Trophoblast cell (in vitro differentiated cells and primary cell): Measurements from ENCODE around the gene CS.

ENCODE experiments used
- DNase-seq, 2 donors: peaks; one replicate each; pipeline ENCODE4 v3.0.0-alpha.2; 2016
- H2AFZ ChIP-seq: 2 replicates; pipeline ENCODE4 v1.6.1; 2013; ENCODE audit warnings: low read length, moderate library complexity, mild to moderate bottlenecking; ENCODE audit not compliant: insufficient read depth, poor library complexity
- H2AK5ac ChIP-seq: 2 replicates; pipeline ENCODE4 v1.6.1; 2013; ENCODE audit warnings: mild to moderate bottlenecking, low read length
- H2BK120ac ChIP-seq: 2 replicates; pipeline ENCODE4 v1.6.1; 2013; ENCODE audit warnings: low read length, mild to moderate bottlenecking, moderate library complexity; ENCODE audit not compliant: insufficient read depth, poor library complexity
- H2BK12ac ChIP-seq: 2 replicates; pipeline ENCODE4 v1.6.1; 2013; ENCODE audit warnings: mild to moderate bottlenecking, low read length, moderate library complexity
- H2BK5ac ChIP-seq: 2 replicates; pipeline ENCODE4 v1.6.1; 2013; ENCODE audit warnings: low read length, low read depth, moderate library complexity, mild to moderate bottlenecking; ENCODE audit not compliant: poor library complexity
- H3K14ac ChIP-seq: 2 replicates; pipeline ENCODE4 v1.6.1; 2013; ENCODE audit warnings: mild to moderate bottlenecking, low read length
- H3K18ac ChIP-seq: 2 replicates; pipeline ENCODE4 v1.6.1; 2013; ENCODE audit warnings: mild to moderate bottlenecking, low read length
- H3K23ac ChIP-seq: 2 replicates; pipeline ENCODE4 v1.6.1; 2013; ENCODE audit warnings: low read length
- H3K27ac ChIP-seq: 2 replicates; pipeline ENCODE4 v1.5.1; 2013; ENCODE audit warnings: low read depth, mild to moderate bottlenecking, inconsistent platforms, low read length, moderate library complexity
- H3K27me3 ChIP-seq: 2 replicates; pipeline ENCODE4 v1.6.1; 2013; ENCODE audit warnings: inconsistent platforms, mild to moderate bottlenecking, low read length, moderate library complexity; ENCODE audit not compliant: insufficient read depth
- H3K36me3 ChIP-seq, 2 experiments: 1 replicate in 1 of 2; 2 replicates in 1 of 2; pipeline ENCODE4 v1.6.1; 2013; ENCODE audit warnings: low read length in 2 of 2, mild to moderate bottlenecking in 2 of 2, moderate library complexity in 1 of 2; ENCODE audit not compliant: insufficient read depth in 2 of 2, control insufficient read depth in 1 of 2
- H3K4ac ChIP-seq: 2 replicates; pipeline ENCODE4 v1.6.1; 2013; ENCODE audit warnings: low read depth, mild to moderate bottlenecking, low read length, moderate library complexity
- H3K4me1 ChIP-seq, 2 experiments: 1 replicate in 1 of 2; 2 replicates in 1 of 2; pipeline ENCODE4 v1.6.1; 2013; ENCODE audit warnings: low read length in 2 of 2, mild to moderate bottlenecking in 2 of 2, moderate library complexity in 1 of 2; ENCODE audit not compliant: insufficient read depth in 2 of 2, control insufficient read depth in 1 of 2
- H3K4me2 ChIP-seq: 2 replicates; pipeline ENCODE4 v1.6.1; 2013; ENCODE audit warnings: inconsistent platforms, mild to moderate bottlenecking, low read length, moderate library complexity
- H3K4me3 ChIP-seq: 2 replicates; pipeline ENCODE4 v1.5.1; 2013; ENCODE audit warnings: mild to moderate bottlenecking, low read depth, low read length, inconsistent platforms
- H3K79me1 ChIP-seq: one replicate; pipeline ENCODE4 v1.6.1; 2013; ENCODE audit warnings: low read length
- H3K79me2 ChIP-seq: 2 replicates; pipeline ENCODE4 v1.6.1; 2013; ENCODE audit warnings: low read length, mild to moderate bottlenecking; ENCODE audit not compliant: control insufficient read depth, insufficient read depth, poor library complexity
- H3K9ac ChIP-seq: 2 replicates; pipeline ENCODE4 v1.6.1; 2013; ENCODE audit warnings: mild to moderate bottlenecking, low read length
- H3K9me3 ChIP-seq: 2 replicates; pipeline ENCODE4 v1.6.1; 2013; ENCODE audit warnings: low read depth, mild to moderate bottlenecking, control low read depth, inconsistent platforms, low read length; ENCODE audit not compliant: insufficient read depth
- H4K12ac ChIP-seq: 2 replicates; pipeline ENCODE4 v1.6.1; 2013; ENCODE audit warnings: low read depth, mild to moderate bottlenecking, low read length, moderate library complexity
- H4K8ac ChIP-seq: 2 replicates; pipeline ENCODE4 v1.6.1; 2013; ENCODE audit warnings: low read depth, mild to moderate bottlenecking, low read length, moderate library complexity
- H4K91ac ChIP-seq: one replicate; pipeline ENCODE4 v1.6.1; 2013; ENCODE audit warnings: low read depth, mild to moderate bottlenecking, low read length, moderate library complexity
- WGBS: extraction: QIAGEN DNeasy Blood & Tissue Kit; methylation state at CpG from one replicate; pipeline ENCODE4 v1.1.7; 2013; ENCODE audit warnings: missing lambda C conversion rate; ENCODE audit not compliant: insufficient read length, insufficient coverage; ENCODE audit errors: extremely low coverage; 5-methylcytosine and 5-hydroxymethylcytosine counted together

Gene CS

GRCh38 chr12:56333679-56334489 is 33.8 kb upstream of the CS start, which contains the start of gene PAN2:
TSS of gene PAN2 (minus strand) at chr12:56334000. CDS start at chr12:56333094, 906 bp downstream.
- Histone ChIP-seq H3K4me3 (peak within 1 kb of the TSS; percentile 67), H3K4me1 (peaks cover 7 to 8% of the 10 kb centered on the region in 2 experiments), H3K4me2 (peak within 1 kb of the TSS; percentile 82), H2BK12ac (peak within 1 kb of the TSS; percentile 5), H4K8ac (peak within 1 kb of the TSS; percentile 94), H3K18ac (peak within 1 kb of the TSS; percentile 77), H3K14ac (peak within 1 kb of the TSS; percentile 67), H4K91ac (peak within 1 kb of the TSS; percentile 93), H4K12ac (peak within 1 kb of the TSS; percentile 69), H2AK5ac (peak within 1 kb of the TSS; percentile 51), H3K9me3 (no peaks in the 10 kb centered on the region), H3K27ac (peak within 1 kb of the TSS; percentile 95), H2BK120ac (peak within 1 kb of the TSS; percentile 48), H3K4ac (peak within 1 kb of the TSS; percentile 53), H2AFZ (peak within 1 kb of the TSS; percentile 21), H3K23ac (no peak within 1 kb of the TSS), H2BK5ac (peak within 1 kb of the TSS; percentile 23), H3K27me3 (no peaks in the 10 kb centered on the region), H3K36me3 (no peaks in the 10 kb centered on the region), H3K79me2 (peaks cover 2% of the 10 kb centered on the region), H3K9ac (peak within 1 kb of the TSS; percentile 90), H3K79me1 (peaks cover 8% of the 10 kb centered on the region)
- DNase-seq, result peak; percentile 92 to 93
- WGBS, result no CpG with 5 or more reads among the region's 45 CpGs

GRCh38 chr12:56333197-56333678 is 33.1 kb upstream of the CS start:
- H3K4me3 ChIP-seq, result peak overlapping the region; percentile 62
- H3K14ac ChIP-seq, result peak overlapping the region; percentile 67
- peak overlapping the region; percentile 23 for H2BK5ac ChIP-seq
- H3K27ac ChIP-seq, result peak overlapping the region; percentile 95
- no peaks in the 10 kb centered on the region for H3K36me3 ChIP-seq
- peak overlapping the region; percentile 69 for H4K12ac ChIP-seq
- H3K27me3 ChIP-seq, result no peaks in the 10 kb centered on the region
- H2AFZ ChIP-seq, result peak overlapping the region; percentile 21
- peak overlapping the region; percentile 48 for H2BK120ac ChIP-seq
- peaks cover 7 to 8% of the 10 kb centered on the region in 2 experiments for H3K4me1 ChIP-seq
- no peaks in the 10 kb centered on the region for H3K9me3 ChIP-seq
- H2AK5ac ChIP-seq, result peak overlapping the region; percentile 51
- peak overlapping the region; percentile 94 for H4K8ac ChIP-seq
- no peak for DNase-seq
- H3K79me1 ChIP-seq, result peaks cover 8% of the 10 kb centered on the region
- no CpG with 5 or more reads among the region's 8 CpGs for WGBS
- H3K18ac ChIP-seq, result peak overlapping the region; percentile 77
- peak overlapping the region; percentile 93 for H4K91ac ChIP-seq
- H3K9ac ChIP-seq, result peak overlapping the region; percentile 14
- peak overlapping the region; percentile 82 for H3K4me2 ChIP-seq
- no peak overlapping the region for H3K23ac ChIP-seq
- H2BK12ac ChIP-seq, result no peak overlapping the region
- peak overlapping the region; percentile 53 for H3K4ac ChIP-seq
- peaks cover 2% of the 10 kb centered on the region for H3K79me2 ChIP-seq

GRCh38 chr12:56332512-56333196 is 32.5 kb upstream of the CS start:
- peak overlapping the region; percentile 51 for H2AK5ac ChIP-seq
- H3K4ac ChIP-seq, result peak overlapping the region; percentile 28
- peak overlapping the region; percentile 93 for H4K91ac ChIP-seq
- no peak overlapping the region for H2BK120ac ChIP-seq
- peak overlapping the region; percentile 94 for H4K8ac ChIP-seq
- H3K36me3 ChIP-seq, result no peaks in the 10 kb centered on the region
- peak overlapping the region; percentile 69 for H4K12ac ChIP-seq
- no peak overlapping the region for H2BK5ac ChIP-seq
- peaks cover 7 to 8% of the 10 kb centered on the region in 2 experiments for H3K4me1 ChIP-seq
- H3K9me3 ChIP-seq, result no peaks in the 10 kb centered on the region
- H3K9ac ChIP-seq, result no peak overlapping the region
- peaks cover 2% of the 10 kb centered on the region for H3K79me2 ChIP-seq
- H3K23ac ChIP-seq, result no peak overlapping the region
- H3K4me3 ChIP-seq, result no peak overlapping the region
- H3K27me3 ChIP-seq, result no peaks in the 10 kb centered on the region
- no peak overlapping the region for H3K27ac ChIP-seq
- no CpG with 5 or more reads among the region's 11 CpGs for WGBS
- peak overlapping the region; percentile 36 for H3K14ac ChIP-seq
- no peak overlapping the region for H3K18ac ChIP-seq
- H2AFZ ChIP-seq, result peak overlapping the region; percentile 1
- peak overlapping the region; percentile 82 for H3K4me2 ChIP-seq
- DNase-seq, result no peak
- H2BK12ac ChIP-seq, result peak overlapping the region; percentile 5
- peaks cover 8% of the 10 kb centered on the region for H3K79me1 ChIP-seq

- peak; percentile 64 to 67 for DNase-seq
- no peak overlapping the region for H3K4ac ChIP-seq
- no peak overlapping the region for H3K27ac ChIP-seq
- no peak overlapping the region for H3K23ac ChIP-seq
- H2AFZ ChIP-seq, result no peak overlapping the region
- no peak overlapping the region for H3K4me2 ChIP-seq
- H2BK120ac ChIP-seq, result no peak overlapping the region
- H3K79me2 ChIP-seq, result peaks cover 2% of the 10 kb centered on the region
- no peak overlapping the region for H3K4me3 ChIP-seq
- H3K9me3 ChIP-seq, result no peaks in the 10 kb centered on the region
- H4K91ac ChIP-seq, result no peak overlapping the region
- H3K27me3 ChIP-seq, result no peaks in the 10 kb centered on the region
- H3K4me1 ChIP-seq, result peaks cover 7 to 8% of the 10 kb centered on the region in 2 experiments
- H2AK5ac ChIP-seq, result no peak overlapping the region
- no peak overlapping the region for H2BK5ac ChIP-seq
- peaks cover 8% of the 10 kb centered on the region for H3K79me1 ChIP-seq
- no peak overlapping the region for H4K8ac ChIP-seq
- peaks cover 5 to 6% of the 10 kb centered on the region in 2 experiments for H3K36me3 ChIP-seq
- H3K14ac ChIP-seq, result no peak overlapping the region
- H3K9ac ChIP-seq, result no peak overlapping the region
- no peak overlapping the region for H4K12ac ChIP-seq
- no peak overlapping the region for H3K18ac ChIP-seq
- WGBS, result no CpG with 5 or more reads among the region's 7 CpGs
- no peak overlapping the region for H2BK12ac ChIP-seq
These were observed 30.9 kb upstream of the CS start for GRCh38 chr12:56330936-56331490.
